ENCODE measurements around the gene CKS2.

- TF ChIP-seq, protein P1, sequence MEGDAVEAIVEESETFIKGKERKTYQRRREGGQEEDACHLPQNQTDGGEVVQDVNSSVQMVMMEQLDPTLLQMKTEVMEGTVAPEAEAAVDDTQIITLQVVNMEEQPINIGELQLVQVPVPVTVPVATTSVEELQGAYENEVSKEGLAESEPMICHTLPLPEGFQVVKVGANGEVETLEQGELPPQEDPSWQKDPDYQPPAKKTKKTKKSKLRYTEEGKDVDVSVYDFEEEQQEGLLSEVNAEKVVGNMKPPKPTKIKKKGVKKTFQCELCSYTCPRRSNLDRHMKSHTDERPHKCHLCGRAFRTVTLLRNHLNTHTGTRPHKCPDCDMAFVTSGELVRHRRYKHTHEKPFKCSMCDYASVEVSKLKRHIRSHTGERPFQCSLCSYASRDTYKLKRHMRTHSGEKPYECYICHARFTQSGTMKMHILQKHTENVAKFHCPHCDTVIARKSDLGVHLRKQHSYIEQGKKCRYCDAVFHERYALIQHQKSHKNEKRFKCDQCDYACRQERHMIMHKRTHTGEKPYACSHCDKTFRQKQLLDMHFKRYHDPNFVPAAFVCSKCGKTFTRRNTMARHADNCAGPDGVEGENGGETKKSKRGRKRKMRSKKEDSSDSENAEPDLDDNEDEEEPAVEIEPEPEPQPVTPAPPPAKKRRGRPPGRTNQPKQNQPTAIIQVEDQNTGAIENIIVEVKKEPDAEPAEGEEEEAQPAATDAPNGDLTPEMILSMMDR (IDR thresholded peaks at IDR 0.05; ENCODE audit: insufficient read depth, low read depth, low read length) = no peak
- no peak for TF ChIP-seq EZH2 (IDR thresholded peaks at IDR 0.05; ENCODE audit: insufficient read depth, low read length)
Measured at GRCh38 chr9:89346696-89347095, 35.7 kb downstream of the CKS2 start.
